Measurements from ENCODE around the gene HAND1.

- TF ChIP-seq CTCF (IDR thresholded peaks at IDR 0.05), result no peak
- no peak for TF ChIP-seq POLR2AphosphoS5 (IDR thresholded peaks at IDR 0.05; ENCODE audit: insufficient read depth in 1 of 2, low read depth in 1 of 2)
- TF ChIP-seq POLR2A (IDR thresholded peaks at IDR 0.05), result no peak
Observed at GRCh38 chr5:154455585-154455984, 22.4 kb downstream of the HAND1 start.
